HuH-7 (cell line): ENCODE measurements around the gene PBXIP1.

Experiments used
- DNase-seq: peaks from one replicate; pipeline ENCODE4 v3.0.0; 2011; ENCODE audit warnings: low spot score

PBXIP1 gene

DNA sequence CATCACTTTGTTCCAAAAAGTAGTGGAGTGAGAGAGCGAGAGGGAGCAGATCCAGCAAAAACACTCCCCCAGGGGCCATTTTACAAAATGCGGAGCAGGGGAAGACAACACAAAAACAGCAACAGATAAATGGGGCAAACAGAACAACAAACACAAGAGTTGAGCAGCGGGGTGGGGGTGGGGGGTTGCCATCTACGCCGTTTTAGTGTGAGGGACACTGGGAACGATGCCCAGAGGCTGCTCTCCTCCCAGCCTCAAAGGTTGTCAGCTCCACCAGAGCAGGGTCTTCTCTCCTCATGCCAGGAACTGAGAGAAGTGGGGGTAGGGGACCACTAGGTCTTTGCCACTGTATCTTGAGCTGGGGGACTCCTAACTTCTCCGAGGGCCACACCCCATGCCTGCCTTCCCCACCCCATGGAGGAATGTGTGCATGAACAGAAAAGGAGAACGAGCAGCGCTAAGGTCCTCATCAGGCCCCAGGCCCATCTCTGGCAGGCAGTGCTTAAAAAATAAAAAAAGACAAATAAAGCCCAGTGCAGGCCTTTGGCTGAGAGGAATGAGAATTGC is 1.3 kb upstream of the PBXIP1 start:
- DNase-seq: no peak

DNA sequence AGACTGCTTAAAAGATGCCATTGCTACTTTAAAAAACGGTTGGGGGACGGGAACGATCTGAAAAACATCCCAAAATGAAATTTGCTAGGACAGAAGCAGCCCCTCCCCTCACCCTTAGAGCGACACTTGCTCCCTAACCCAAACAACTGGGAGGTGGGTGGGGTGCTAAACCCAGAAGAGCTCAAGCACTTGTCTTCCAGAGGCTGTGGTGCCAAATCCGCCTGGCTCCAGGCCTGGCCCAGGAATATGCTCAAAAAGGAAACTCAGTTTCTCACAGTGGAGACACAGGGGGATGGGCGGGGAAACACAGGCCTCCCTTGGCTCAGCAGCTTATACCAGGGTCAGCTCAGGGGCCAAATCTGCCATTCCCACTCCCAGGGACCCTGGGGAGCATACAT is 644 bp upstream of the PBXIP1 start:
- DNase-seq: no peak

- no peak for DNase-seq
Observed at GRCh38 chr1:154955039-154955717, 721 bp downstream of the PBXIP1 start.

DNA sequence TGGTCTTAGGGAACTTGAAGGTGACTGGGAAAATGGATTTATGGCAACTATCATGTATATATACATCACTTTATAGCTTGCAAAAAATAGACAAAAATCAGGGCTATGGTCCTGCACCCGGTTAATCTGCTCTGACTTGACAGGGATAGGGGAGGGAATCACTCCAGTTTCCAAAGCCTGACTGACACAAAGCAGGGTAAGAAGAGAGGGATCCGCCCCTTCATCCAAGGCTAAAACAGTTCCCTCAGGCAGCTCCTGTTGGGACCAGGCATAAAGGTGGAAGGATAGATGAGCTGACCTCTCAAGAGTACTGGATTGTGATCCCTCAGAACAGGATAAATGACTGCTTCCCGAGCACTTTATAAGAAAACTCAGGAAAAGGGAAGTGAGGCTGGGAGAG is 1.4 kb downstream of the PBXIP1 start:
- DNase-seq: no peak

DNA sequence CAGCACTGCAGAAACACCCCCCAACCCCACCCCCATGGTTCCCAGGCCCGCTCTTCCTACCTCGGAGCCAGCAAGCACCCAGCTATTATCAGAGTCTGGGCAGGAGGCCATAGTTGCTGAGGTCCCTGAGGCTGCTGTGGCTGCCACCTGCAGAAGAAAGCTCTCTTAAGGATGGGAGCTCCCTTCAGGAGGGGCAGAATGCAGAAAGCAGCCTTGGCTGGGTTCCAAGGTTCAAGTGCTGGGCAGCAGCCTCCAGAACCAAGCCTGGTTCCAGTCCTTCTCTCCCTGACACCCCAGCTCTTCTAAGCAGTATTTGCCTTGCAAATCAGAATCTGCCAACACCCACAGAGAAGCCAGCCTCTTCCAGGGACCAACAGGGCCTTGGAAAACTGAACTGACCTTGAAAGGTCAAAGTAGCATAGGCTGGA is 2.3 kb downstream of the PBXIP1 start:
- no peak for DNase-seq

DNA sequence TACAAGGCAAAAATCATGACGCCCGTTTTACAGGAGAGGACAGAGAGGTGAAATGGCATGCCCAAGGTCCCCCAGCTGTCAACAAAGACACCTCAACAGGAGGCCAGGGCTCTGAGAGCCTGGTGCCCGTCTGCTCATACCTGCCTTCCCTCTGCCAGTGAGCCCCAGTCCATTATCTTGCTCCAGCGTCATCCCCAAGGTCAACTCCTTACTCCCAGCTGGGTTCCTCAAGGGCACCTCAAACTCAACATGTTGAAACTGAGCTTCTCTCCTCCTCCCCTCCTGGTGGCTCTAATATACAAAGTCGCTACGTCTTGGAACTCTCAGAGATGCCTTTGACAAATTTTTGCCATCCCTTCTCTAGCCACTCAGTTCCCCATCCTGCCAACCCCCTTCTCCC is 3.2 kb downstream of the PBXIP1 start:
- DNase-seq: no peak

GRCh38 chr1:154951901-154952657 is 3.8 kb downstream of the PBXIP1 start:
- no peak for DNase-seq

GRCh38 chr1:154948079-154948478 is 7.8 kb downstream of the PBXIP1 start:
- no peak for DNase-seq

- DNase-seq: no peak
Observed at GRCh38 chr1:154945962-154946850, 9.7 kb downstream of the PBXIP1 start.

DNA sequence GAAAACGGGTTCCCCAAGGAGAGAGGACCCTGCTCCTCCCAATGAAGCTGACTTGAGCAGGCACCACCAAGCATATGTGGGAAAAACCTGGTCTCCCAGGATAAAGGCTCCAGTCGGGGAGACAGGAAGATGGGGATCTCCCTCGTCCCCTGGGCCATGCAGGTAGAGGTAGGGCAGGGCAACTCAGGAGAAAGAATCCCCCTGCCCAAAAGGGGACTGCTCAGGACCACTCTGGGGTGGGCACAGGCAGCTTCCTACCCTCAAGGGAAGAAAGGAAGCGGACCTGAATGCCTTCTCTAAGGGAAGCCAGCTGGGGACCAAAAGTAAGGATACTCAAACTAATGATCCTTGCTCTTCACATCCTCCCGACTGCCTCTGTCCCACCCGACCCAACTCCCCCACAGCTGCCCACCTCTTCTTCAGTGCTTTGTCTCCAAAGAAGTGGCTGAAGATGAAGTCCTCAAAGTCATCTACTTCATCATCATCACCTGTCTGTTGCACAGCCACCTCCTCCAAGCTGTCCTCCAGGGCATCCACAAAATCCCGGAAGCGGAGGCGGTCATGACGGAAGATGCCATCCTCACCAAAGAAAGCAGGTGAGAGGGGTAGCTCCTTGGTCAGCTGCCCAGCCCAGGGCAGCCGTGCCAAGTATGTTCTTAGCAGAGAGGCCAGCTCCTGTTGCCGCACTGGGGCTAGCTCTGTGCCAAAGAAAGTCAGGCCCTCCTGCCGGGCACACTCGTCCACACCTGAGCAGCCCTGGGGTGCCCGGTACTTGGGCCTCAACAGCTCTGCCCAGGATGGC is 10.5 kb downstream of the PBXIP1 start:
- DNase-seq: no peak

DNA sequence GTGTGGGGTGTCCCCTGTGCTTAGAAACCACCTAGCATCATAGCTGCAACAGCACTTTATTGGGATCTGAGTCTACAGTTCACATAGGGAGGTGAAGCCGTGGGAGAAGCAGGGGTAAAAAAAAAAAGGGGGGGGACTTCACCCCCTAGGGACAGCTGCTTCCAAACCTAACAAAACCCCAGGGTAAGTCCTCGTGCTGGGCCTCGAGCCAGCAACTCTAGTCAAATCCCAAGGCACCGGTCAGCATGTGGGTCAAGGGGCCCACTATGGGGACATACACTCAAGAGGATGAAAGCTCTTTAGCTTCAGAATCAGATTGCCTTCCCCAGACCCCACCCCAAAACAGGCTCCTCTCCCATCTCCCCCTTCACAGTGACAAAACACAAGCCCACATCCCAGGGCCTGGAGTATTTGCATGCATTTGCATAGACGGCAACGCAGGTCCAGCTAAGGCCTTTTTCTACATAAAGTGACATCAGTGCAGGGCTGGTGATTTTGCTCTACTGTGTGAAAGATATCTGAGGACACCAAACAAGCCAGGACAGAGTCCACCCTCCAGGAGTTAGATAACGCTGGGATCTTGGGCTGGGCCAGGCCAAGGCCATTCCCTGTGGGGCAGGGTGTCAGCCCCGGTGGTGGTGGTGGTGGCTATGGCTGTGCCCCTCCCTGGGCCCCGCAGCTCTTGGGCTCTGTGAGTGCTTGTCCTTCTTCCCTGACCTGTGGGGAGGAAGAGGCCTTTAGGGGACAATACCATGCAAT is 11.3 kb downstream of the PBXIP1 start:
- DNase-seq: peak; percentile 82

DNA sequence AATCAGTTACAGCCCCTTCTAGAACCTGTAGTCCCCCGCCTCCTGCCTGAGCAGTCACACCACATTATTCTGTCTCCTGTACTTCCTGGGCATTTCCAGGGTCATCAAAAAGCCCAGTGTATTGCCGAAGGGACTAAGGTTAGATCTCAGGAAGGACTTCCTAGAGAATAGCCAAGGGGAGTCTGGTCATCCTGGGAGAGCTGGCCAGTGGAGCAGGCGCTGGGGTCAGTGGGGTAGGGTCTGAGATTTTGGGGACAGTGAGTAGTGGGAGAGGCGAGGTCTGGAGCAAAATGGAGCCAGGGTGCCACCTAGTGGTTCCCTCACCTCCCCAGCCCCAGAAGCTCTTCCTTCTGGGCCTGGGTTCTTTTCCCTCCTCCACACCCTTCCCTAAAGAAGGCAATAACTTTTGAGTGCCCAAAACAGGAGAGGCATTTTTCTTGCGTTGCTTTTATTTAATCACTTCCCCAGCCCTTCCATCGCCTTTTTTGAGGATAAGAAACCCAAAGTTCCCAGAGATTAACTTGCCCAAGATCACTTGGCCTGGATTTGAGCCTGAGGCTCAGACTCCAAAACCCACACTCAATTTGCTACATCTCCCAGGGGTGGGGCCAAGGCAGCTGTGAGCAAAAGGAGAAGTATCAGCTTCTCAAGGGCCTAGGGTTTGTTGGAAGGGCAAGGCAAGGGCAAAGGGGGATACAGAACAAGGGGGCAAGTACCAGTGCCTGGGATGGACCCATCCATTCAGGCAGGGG is 12.1 kb downstream of the PBXIP1 start:
- peak; percentile 82 for DNase-seq

GRCh38 chr1:154941333-154942013 is 14.4 kb downstream of the PBXIP1 start:
- no peak for DNase-seq

DNA sequence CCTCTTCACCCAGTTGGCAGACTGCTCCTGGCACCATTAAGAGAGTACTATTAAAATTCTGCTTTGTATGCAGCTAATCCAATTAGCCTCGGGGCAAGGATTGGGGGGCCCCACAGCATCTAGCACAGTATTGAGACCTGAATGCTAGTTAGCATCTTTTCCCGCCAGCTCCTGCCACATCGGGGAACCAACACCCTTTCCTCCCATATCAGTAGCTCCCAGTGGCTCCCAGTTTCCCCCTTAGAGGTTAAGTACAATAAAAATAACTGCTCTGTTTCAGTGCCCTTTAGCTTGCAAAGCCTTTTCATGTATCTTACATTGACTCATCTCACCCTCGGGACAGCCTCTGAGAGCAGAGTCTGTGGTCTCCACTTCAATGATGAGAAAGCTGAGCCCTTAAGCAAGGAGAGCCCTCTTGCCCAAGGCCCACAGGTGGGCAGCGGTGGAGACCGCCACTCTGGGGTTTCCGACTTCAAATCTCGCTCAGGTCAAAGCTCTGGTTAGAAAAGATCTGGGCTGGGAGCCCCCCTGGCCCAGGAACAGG is 15.2 kb downstream of the PBXIP1 start:
- no peak for DNase-seq

DNA sequence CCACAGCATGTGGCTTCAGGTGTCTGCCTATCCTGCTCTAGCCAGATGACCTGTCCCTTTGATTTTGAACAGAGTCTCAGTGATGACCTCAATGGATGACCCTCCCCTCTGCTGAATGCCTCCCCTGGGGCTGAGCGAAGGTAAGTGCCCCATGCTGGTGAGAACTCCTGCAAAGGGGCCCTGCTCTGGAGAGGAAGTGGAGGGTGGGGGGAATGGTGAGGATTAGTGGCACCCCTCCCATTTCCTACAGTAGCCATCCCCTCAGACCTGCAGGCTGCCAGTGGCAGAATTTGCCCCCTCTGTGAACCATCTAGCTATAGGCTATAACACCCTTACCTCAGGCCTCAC is 15.7 kb downstream of the PBXIP1 start:
- no peak for DNase-seq

GRCh38 chr1:154938604-154939399 is 17.1 kb downstream of the PBXIP1 start:
- DNase-seq: no peak

- no peak for DNase-seq
Observed at GRCh38 chr1:154937988-154938386, 17.9 kb downstream of the PBXIP1 start.
